Neural progenitor cell (in vitro differentiated cells): ENCODE measurements around the gene RER1. TPM values are rescaled to one million over a fixed set of nuclear protein-coding genes. Genes with fewer than 3 reads are reported as not detected.
A peak's percentile ranks its signal among the peaks of the same experiment; 100 is the strongest.

Experiments
- DNase-seq: peaks from one replicate; pipeline ENCODE4 v3.0.0-alpha.2; 2016; ENCODE audit warnings: low spot score
- H2AFZ ChIP-seq: fragments of 200-600 bp; sonication (generic); replicated peaks from 2 replicates; pipeline ENCODE4 v1.6.1; 2016; ENCODE audit warnings: antibody characterized with exemption
- H3F3A ChIP-seq: fragments of 200-600 bp; sonication (generic); 2 replicates; pipeline ENCODE4 v1.6.1; 2016; ENCODE audit warnings: antibody characterized with exemption, low read depth
- H3K27ac ChIP-seq: fragments of 200-600 bp; sonication (generic); 2 replicates; pipeline ENCODE4 v1.5.1; 2016; ENCODE audit warnings: mild to moderate bottlenecking
- H3K27me3 ChIP-seq: fragments of 200-600 bp; sonication (generic); 2 replicates; pipeline ENCODE4 v1.6.1; 2016; ENCODE audit warnings: mild to moderate bottlenecking, moderate library complexity
- H3K36me3 ChIP-seq: fragments of 200-600 bp; sonication (generic); 2 replicates; pipeline ENCODE4 v1.5.1; 2016
- H3K4me1 ChIP-seq: fragments of 200-600 bp; sonication (generic); 2 replicates; pipeline ENCODE4 v1.6.1; 2016; ENCODE audit warnings: mixed run types
- H3K4me2 ChIP-seq: fragments of 200-600 bp; sonication (generic); 2 replicates; pipeline ENCODE4 v1.6.1; 2016
- H3K4me3 ChIP-seq: fragments of 200-600 bp; sonication (generic); 2 replicates; pipeline ENCODE4 v1.5.1; 2016
- H3K79me2 ChIP-seq: fragments of 200-600 bp; sonication (generic); 2 replicates; pipeline ENCODE4 v1.6.1; 2016; ENCODE audit warnings: low read depth
- H3K9ac ChIP-seq: fragments of 200-600 bp; sonication (generic); 2 replicates; pipeline ENCODE4 v1.6.1; 2016
- H3K9me3 ChIP-seq: fragments of 200-600 bp; sonication (generic); 2 replicates; pipeline ENCODE4 v1.5.1; 2016; ENCODE audit warnings: low read depth
- H4K20me1 ChIP-seq: fragments of 200-600 bp; sonication (generic); 2 replicates; pipeline ENCODE4 v1.6.1; 2016; ENCODE audit warnings: low read depth
- H3K27ac Mint-ChIP-seq: 3 replicates; pipeline ENCODE4 v1.8.0; 2021; ENCODE audit warnings: mixed read lengths
- H3K27me3 Mint-ChIP-seq: 2 replicates; pipeline ENCODE4 v1.8.0; 2022; ENCODE audit warnings: low read depth, mild to moderate bottlenecking, inconsistent platforms, moderate library complexity, mixed read lengths; ENCODE audit not compliant: insufficient read depth
- H3K36me3 Mint-ChIP-seq: 3 replicates; pipeline ENCODE4 v1.8.0; 2021; ENCODE audit warnings: mixed read lengths
- H3K4me1 Mint-ChIP-seq: 3 replicates; pipeline ENCODE4 v1.8.0; 2021; ENCODE audit warnings: mixed read lengths
- H3K4me3 Mint-ChIP-seq: 3 replicates; pipeline ENCODE4 v1.8.0; 2021; ENCODE audit warnings: mild to moderate bottlenecking, moderate library complexity, mixed read lengths
- H3K9me3 Mint-ChIP-seq: 3 replicates; pipeline ENCODE4 v1.8.0; 2020; ENCODE audit warnings: mixed read lengths
- EZH2 ChIP-seq: fragments of 200-600 bp; sonication (generic); IDR thresholded peaks from 2 replicates; pipeline ENCODE4 v1.6.1; 2017; ENCODE audit warnings: antibody characterized with exemption, mild to moderate bottlenecking, moderate library complexity
- EZH2phosphoT487 ChIP-seq: fragments of 200-600 bp; sonication (generic); IDR thresholded peaks from 2 replicates; pipeline ENCODE4 v1.6.1; 2017; ENCODE audit warnings: antibody characterized with exemption
- total RNA-seq: library from RNA; depleted of rRNA; stranded (reverse); fragments of >200 nt; gene quantifications from 2 replicates; pipeline ENCODE4 v1.2.3, GENCODE V29; 2015; ENCODE audit warnings: low replicate concordance
- TF ChIP-seq, protein P1 (sequence below): fragments of 200-600 bp; sonication (generic); IDR thresholded peaks from 2 replicates; pipeline ENCODE4 v1.5.1; 2017; ENCODE audit warnings: antibody characterized with exemption, mild to moderate bottlenecking

RER1 gene
- total RNA-seq, 1 donor from 2014 or later = 39.1 TPM

DNA sequence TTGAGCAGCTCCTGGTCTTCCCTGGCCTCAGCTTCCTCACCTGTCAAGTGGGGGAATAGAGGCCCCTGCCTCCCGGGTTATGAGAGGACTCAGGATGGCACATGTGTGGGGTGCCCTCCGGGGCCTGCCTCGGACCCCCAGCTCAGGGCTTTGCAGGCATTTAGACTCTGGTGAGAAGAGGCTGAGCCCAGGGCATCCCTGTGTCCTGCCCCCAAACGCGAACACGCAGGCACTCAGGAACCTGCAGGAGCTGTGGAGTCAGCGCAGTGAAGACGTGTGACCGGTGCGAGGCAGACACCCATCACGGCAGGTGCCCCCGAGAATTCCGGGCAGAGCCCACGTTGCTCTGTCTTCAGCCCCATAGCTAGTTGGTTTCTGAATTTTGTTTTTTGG, 26.2 kb downstream of the RER1 start:
- peaks cover 8% of the 10 kb centered on the region for H3F3A ChIP-seq
- peaks cover 39% of the 10 kb centered on the region for H3K27me3 ChIP-seq
- H4K20me1 ChIP-seq = no peaks in the 10 kb centered on the region
- H3K27me3 Mint-ChIP-seq = peaks cover 14% of the 10 kb centered on the region
- H3K79me2 ChIP-seq = no peaks in the 10 kb centered on the region
- H3K9me3 ChIP-seq = no peaks in the 10 kb centered on the region
- no peak overlapping the region for H3K9ac ChIP-seq
- no peak for DNase-seq
- no peaks in the 10 kb centered on the region for H3K36me3 ChIP-seq
- H3K4me3 ChIP-seq = no peak overlapping the region
- no peak overlapping the region for H3K4me3 Mint-ChIP-seq
- peaks cover 7% of the 10 kb centered on the region for H3K9me3 Mint-ChIP-seq
- H3K36me3 Mint-ChIP-seq = no peaks in the 10 kb centered on the region
- H2AFZ ChIP-seq = no peak overlapping the region
- H3K4me1 ChIP-seq = peaks cover 18% of the 10 kb centered on the region
- no peak overlapping the region for H3K4me2 ChIP-seq
- TF ChIP-seq EZH2 (no peak), EZH2phosphoT487 (no peak)
- TF ChIP-seq, protein P1, sequence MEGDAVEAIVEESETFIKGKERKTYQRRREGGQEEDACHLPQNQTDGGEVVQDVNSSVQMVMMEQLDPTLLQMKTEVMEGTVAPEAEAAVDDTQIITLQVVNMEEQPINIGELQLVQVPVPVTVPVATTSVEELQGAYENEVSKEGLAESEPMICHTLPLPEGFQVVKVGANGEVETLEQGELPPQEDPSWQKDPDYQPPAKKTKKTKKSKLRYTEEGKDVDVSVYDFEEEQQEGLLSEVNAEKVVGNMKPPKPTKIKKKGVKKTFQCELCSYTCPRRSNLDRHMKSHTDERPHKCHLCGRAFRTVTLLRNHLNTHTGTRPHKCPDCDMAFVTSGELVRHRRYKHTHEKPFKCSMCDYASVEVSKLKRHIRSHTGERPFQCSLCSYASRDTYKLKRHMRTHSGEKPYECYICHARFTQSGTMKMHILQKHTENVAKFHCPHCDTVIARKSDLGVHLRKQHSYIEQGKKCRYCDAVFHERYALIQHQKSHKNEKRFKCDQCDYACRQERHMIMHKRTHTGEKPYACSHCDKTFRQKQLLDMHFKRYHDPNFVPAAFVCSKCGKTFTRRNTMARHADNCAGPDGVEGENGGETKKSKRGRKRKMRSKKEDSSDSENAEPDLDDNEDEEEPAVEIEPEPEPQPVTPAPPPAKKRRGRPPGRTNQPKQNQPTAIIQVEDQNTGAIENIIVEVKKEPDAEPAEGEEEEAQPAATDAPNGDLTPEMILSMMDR = no peak
- no peak overlapping the region for H3K27ac ChIP-seq
- peaks cover 13% of the 10 kb centered on the region for H3K4me1 Mint-ChIP-seq
- no peak overlapping the region for H3K27ac Mint-ChIP-seq

GRCh38 chr1:2418791-2419320, 27.2 kb downstream of the RER1 start:
- H3K36me3 Mint-ChIP-seq = no peaks in the 10 kb centered on the region
- H3K4me1 ChIP-seq = peaks cover 7% of the 10 kb centered on the region
- TF ChIP-seq, protein P1 = no peak
- no peaks in the 10 kb centered on the region for H3K79me2 ChIP-seq
- H3F3A ChIP-seq = peaks cover 3% of the 10 kb centered on the region
- no peak for DNase-seq
- H3K36me3 ChIP-seq = no peaks in the 10 kb centered on the region
- H3K9me3 ChIP-seq = no peaks in the 10 kb centered on the region
- H3K4me2 ChIP-seq = no peak overlapping the region
- peaks cover 14% of the 10 kb centered on the region for H3K9me3 Mint-ChIP-seq
- H3K4me3 Mint-ChIP-seq = no peak overlapping the region
- H2AFZ ChIP-seq = no peak overlapping the region
- peaks cover 48% of the 10 kb centered on the region for H3K27me3 ChIP-seq
- no peaks in the 10 kb centered on the region for H4K20me1 ChIP-seq
- H3K4me1 Mint-ChIP-seq = peaks cover 12% of the 10 kb centered on the region
- H3K27me3 Mint-ChIP-seq = peaks cover 21% of the 10 kb centered on the region
- no peak overlapping the region for H3K9ac ChIP-seq
- no peak overlapping the region for H3K27ac ChIP-seq
- no peak overlapping the region for H3K4me3 ChIP-seq
- H3K27ac Mint-ChIP-seq = peak overlapping the region; percentile 77

- Mint-ChIP-seq H3K4me3 (no peak overlapping the region), H3K27me3 (peaks cover 23% of the 10 kb centered on the region), H3K36me3 (no peaks in the 10 kb centered on the region), H3K4me1 (peaks cover 6% of the 10 kb centered on the region), H3K9me3 (peaks cover 14% of the 10 kb centered on the region), H3K27ac (no peak overlapping the region)
- Histone ChIP-seq H3F3A (no peaks in the 10 kb centered on the region), H3K4me1 (peaks cover 3% of the 10 kb centered on the region), H3K27ac (no peak overlapping the region), H4K20me1 (no peaks in the 10 kb centered on the region), H3K4me2 (no peak overlapping the region), H3K9ac (no peak overlapping the region), H3K79me2 (no peaks in the 10 kb centered on the region), H2AFZ (no peak overlapping the region), H3K9me3 (no peaks in the 10 kb centered on the region), H3K36me3 (no peaks in the 10 kb centered on the region), H3K4me3 (no peak overlapping the region), H3K27me3 (peaks cover 48% of the 10 kb centered on the region)
- no peak for DNase-seq
- TF ChIP-seq EZH2 = no peak
- TF ChIP-seq, protein P1 = no peak
- TF ChIP-seq EZH2phosphoT487 = no peak
Measured at GRCh38 chr1:2419416-2419815, 27.8 kb downstream of the RER1 start.
